ENCODE data around the gene TMEM42.

- TF ChIP-seq CTCF (conservative IDR thresholded peaks at IDR 0.05; ENCODE audit: low read depth in 2 of 2) (no peak), POLR2AphosphoS5 (IDR thresholded peaks at IDR 0.05; ENCODE audit: low read depth) (no peak), EZH2 (IDR thresholded peaks at IDR 0.05; ENCODE audit: low read depth, unreplicated experiment) (no peak), CREB1 (CRISPR knock-in tag; IDR thresholded peaks at IDR 0.05; ENCODE audit: low read depth) (no peak), JUNB (IDR thresholded peaks at IDR 0.05; ENCODE audit: unreplicated experiment) (no peak)
Measured at GRCh38 chr3:44875596-44875995, 13.9 kb downstream of the TMEM42 start.

All from GM23338 (cell line).